ENCODE measurements around the gene INCA1.

DNA sequence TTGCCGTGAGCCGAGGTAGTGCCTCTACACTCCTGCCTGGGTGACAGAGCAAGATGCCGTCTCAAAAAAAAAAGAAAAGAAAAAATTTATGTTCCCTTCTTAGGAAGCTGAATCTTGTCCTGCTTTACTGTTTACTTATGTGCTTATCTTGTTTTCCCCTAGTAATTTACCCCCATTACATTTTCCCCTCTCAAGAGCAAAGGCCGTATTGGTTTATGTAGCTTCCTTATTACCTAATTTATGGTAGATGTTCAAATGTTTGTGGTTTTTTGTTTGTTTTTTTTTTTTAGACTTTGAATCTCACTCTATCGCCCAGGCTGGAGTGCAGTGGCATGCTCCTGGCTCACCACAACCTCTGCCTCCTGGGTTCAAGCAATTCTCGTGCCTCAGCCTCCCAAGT is 48.2 kb upstream of the INCA1 start:
- TF ChIP-seq POLR2AphosphoS5 (IDR thresholded peaks at IDR 0.05) (no peak), CTCF (IDR thresholded peaks at IDR 0.05) (no peak), POLR2A (IDR thresholded peaks at IDR 0.05) (no peak)

Data from stomach (tissue), 4 donors.